Subcutaneous abdominal adipose tissue (tissue), 5 donors: Measurements from ENCODE around the gene SAMD4B.
A peak's percentile ranks its signal among the peaks of the same experiment; 100 is the strongest.

Source experiments
- H3K27ac ChIP-seq: one replicate; pipeline ENCODE4 v1.7.0; 2013; ENCODE audit warnings: low read depth, mild to moderate bottlenecking, inconsistent platforms, low read length, moderate library complexity
- H3K27me3 ChIP-seq, 5 donors: one replicate each; pipeline ENCODE4 v1.7.0; 2013; ENCODE audit warnings: low read length in 5 of 5, inconsistent platforms in 1 of 5; ENCODE audit not compliant: control insufficient read depth in 5 of 5, insufficient read depth in 4 of 5
- H3K36me3 ChIP-seq, 5 donors: one replicate each; pipeline ENCODE4 v1.7.0; 2013; ENCODE audit warnings: low read length in 5 of 5; ENCODE audit not compliant: control insufficient read depth in 5 of 5, insufficient read depth in 5 of 5
- H3K4me1 ChIP-seq, 5 donors: one replicate each; pipeline ENCODE4 v1.7.0; 2013; ENCODE audit warnings: low read length in 5 of 5, mild to moderate bottlenecking in 3 of 5, moderate library complexity in 1 of 5; ENCODE audit not compliant: control insufficient read depth in 5 of 5, insufficient read depth in 5 of 5
- H3K4me3 ChIP-seq, 5 donors: one replicate each; pipeline ENCODE4 v1.7.0; 2013; ENCODE audit warnings: low read length in 5 of 5, low read depth in 1 of 5
- H3K9ac ChIP-seq, 5 donors: one replicate each; pipeline ENCODE4 v1.7.0; 2013; ENCODE audit warnings: low read length in 5 of 5, mild to moderate bottlenecking in 4 of 5, moderate library complexity in 3 of 5
- H3K9me3 ChIP-seq, 5 donors: one replicate each; pipeline ENCODE4 v1.7.0; 2013; ENCODE audit warnings: low read length in 5 of 5; ENCODE audit not compliant: control insufficient read depth in 5 of 5
- donor health status: healthy.
- donor health status: healthy.
- donor health status: healthy.
- donor health status: healthy.
- donor health status: healthy.

Gene SAMD4B

GRCh38 chr19:39422020-39422419 lies 79.8 kb downstream of the SAMD4B start:
- Histone ChIP-seq H3K4me1 (no peaks in the 10 kb centered on the region), H3K27ac (no peak overlapping the region), H3K36me3 (peaks cover 0 to 71% (median 54%) of the 10 kb centered on the region in 5 donors), H3K4me3 (no peak overlapping the region), H3K9me3 (no peaks in the 10 kb centered on the region), H3K9ac (no peak overlapping the region), H3K27me3 (no peaks in the 10 kb centered on the region)

DNA sequence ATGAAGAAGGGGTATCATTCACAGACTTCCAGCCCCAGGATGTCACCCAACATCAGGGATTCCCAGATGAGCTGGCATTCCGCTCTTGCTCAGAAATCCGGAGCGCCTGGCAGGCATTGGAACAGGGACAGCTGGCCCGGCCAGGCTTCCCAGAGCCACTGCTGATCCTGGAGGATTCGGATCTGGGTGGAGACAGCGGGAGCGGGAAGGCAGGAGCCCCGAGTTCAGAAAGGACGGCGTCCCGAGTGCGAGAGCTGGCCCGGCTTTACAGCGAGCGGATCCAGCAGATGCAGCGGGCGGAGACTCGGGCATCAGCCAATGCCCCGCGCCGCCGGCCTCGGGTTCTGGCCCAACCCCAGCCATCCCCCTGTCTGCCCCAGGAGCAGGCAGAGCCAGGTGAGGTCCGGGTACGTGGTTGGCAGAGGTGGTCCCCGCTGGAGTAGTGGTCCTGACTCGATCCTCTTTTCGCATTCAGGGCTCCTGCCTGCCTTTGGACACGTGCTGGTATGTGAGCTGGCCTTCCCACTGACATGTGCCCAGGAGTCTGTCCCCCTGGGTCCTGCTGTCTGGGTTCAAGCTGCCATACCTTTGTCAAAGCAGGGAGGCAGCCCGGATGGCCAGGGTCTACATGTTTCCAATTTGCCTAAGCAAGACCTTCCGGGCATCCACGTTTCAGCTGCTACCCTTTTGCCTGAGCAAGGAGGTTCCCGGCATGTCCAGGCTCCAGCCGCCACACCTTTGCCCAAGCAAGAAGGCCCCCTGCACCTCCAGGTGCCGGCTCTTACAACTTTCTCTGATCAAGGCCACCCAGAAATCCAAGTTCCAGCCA lies 81.3 kb downstream of the SAMD4B start:
- H3K9ac ChIP-seq: no peak overlapping the region
- no peak overlapping the region for H3K4me3 ChIP-seq
- peaks cover under 1 to 8% (median 5%) of the 10 kb centered on the region in 5 donors for H3K4me1 ChIP-seq
- H3K27ac ChIP-seq: no peak overlapping the region
- H3K36me3 ChIP-seq: peaks cover 0 to 59% (median 48%) of the 10 kb centered on the region in 5 donors
- no peaks in the 10 kb centered on the region for H3K9me3 ChIP-seq
- no peaks in the 10 kb centered on the region for H3K27me3 ChIP-seq

- Histone ChIP-seq H3K4me3 (no peak overlapping the region), H3K9ac (no peak overlapping the region), H3K36me3 (peaks cover 0 to 50% (median 41%) of the 10 kb centered on the region in 5 donors), H3K27ac (no peak overlapping the region), H3K9me3 (no peaks in the 10 kb centered on the region), H3K27me3 (no peaks in the 10 kb centered on the region), H3K4me1 (peaks cover 4 to 14% (median 10%) of the 10 kb centered on the region in 5 donors)
Measured at GRCh38 chr19:39424934-39425333, 82.7 kb downstream of the SAMD4B start.

DNA sequence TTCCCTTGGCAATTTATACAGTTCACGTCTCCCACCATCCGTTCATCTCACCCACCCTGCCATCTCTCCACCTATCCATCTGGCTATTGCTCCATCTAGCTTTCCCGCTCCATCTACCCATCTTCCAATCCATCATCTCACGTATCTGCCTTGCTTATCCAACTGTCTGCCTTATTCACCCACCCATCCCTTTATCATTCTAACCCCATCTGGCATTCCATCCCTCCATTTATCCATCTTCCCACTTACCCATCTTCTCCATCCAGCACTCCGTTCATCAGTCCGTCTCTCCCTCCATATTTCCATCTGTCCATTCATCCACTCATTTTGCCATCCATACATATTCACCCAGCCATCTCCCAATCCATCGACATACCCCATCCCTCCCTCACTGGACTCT lies 83.5 kb downstream of the SAMD4B start:
- Histone ChIP-seq H3K27ac (no peak overlapping the region), H3K27me3 (no peaks in the 10 kb centered on the region), H3K4me3 (no peak overlapping the region), H3K4me1 (peaks cover 4 to 18% (median 13%) of the 10 kb centered on the region in 5 donors), H3K9me3 (no peaks in the 10 kb centered on the region), H3K9ac (no peak overlapping the region), H3K36me3 (peaks cover 0 to 42% (median 34%) of the 10 kb centered on the region in 5 donors)

DNA sequence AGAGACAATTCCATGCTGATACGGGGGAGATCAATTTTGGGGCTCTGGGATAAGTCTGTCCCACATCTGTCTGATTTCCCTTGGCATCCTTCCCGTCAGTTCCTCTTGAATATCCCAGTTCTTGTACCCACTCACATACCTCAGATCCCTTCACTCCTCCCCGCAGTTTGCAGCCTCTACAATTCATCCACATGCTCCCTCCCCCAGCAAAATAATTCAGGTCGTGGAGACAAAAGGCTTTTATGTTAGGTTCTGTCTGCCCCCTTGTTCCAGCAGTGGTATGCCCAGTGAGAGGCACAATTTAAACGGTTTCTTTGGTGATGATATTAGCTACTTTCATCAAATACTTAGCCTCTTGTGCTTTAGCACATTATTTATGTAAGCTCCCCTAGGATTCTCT lies 83.9 kb downstream of the SAMD4B start:
- Histone ChIP-seq H3K27ac (no peak overlapping the region), H3K9ac (no peak overlapping the region), H3K4me1 (peaks cover 4 to 22% (median 14%) of the 10 kb centered on the region in 5 donors), H3K27me3 (no peaks in the 10 kb centered on the region), H3K9me3 (no peaks in the 10 kb centered on the region), H3K36me3 (peaks cover 0 to 37% (median 30%) of the 10 kb centered on the region in 5 donors), H3K4me3 (no peak overlapping the region)

GRCh38 chr19:39427707-39428106 lies 85.5 kb downstream of the SAMD4B start:
- H3K9me3 ChIP-seq: no peaks in the 10 kb centered on the region
- H3K4me3 ChIP-seq: no peak overlapping the region
- H3K27me3 ChIP-seq: no peaks in the 10 kb centered on the region

GRCh38 chr19:39428283-39429112 lies 86.3 kb downstream of the SAMD4B start:
- H3K4me1 ChIP-seq: peaks cover 4 to 25% (median 14%) of the 10 kb centered on the region in 5 donors
- peak overlapping the region; percentile 23 for H3K27ac ChIP-seq
- H3K27me3 ChIP-seq: no peaks in the 10 kb centered on the region
- H3K9me3 ChIP-seq: no peaks in the 10 kb centered on the region
- peak overlapping the region in 2 of 5 donors; percentile 63 to 64 for H3K9ac ChIP-seq
- H3K4me3 ChIP-seq: peak overlapping the region in 2 of 5 donors; percentile 4 to 22
- H3K36me3 ChIP-seq: peaks cover 0 to 34% (median 24%) of the 10 kb centered on the region in 5 donors

More at GRCh38 chr19:39427707-39428106, 85.5 kb downstream of the SAMD4B start:
- Histone ChIP-seq H3K36me3 (peaks cover 0 to 34% (median 24%) of the 10 kb centered on the region in 5 donors), H3K27ac (no peak overlapping the region), H3K9ac (no peak overlapping the region), H3K4me1 (peaks cover 4 to 24% (median 14%) of the 10 kb centered on the region in 5 donors)

GRCh38 chr19:39430675-39431593 lies 88.7 kb downstream of the SAMD4B start:
- Histone ChIP-seq H3K9me3 (no peaks in the 10 kb centered on the region), H3K27ac (peak overlapping the region; percentile 67), H3K9ac (peak overlapping the region in 2 of 5 donors; percentile 8 to 61), H3K4me3 (peak overlapping the region in 4 of 5 donors; percentile 28 to 38 (median 38)), H3K4me1 (peaks cover 8 to 45% (median 35%) of the 10 kb centered on the region in 5 donors), H3K27me3 (no peaks in the 10 kb centered on the region), H3K36me3 (peaks cover 0 to 30% (median 24%) of the 10 kb centered on the region in 5 donors)

GRCh38 chr19:39432677-39433025 lies 90.4 kb downstream of the SAMD4B start:
- Histone ChIP-seq H3K36me3 (peaks cover 0 to 30% (median 24%) of the 10 kb centered on the region in 5 donors), H3K27ac (no peak overlapping the region), H3K4me3 (no peak overlapping the region), H3K27me3 (no peaks in the 10 kb centered on the region), H3K9me3 (no peaks in the 10 kb centered on the region), H3K9ac (no peak overlapping the region), H3K4me1 (peaks cover 10 to 53% (median 42%) of the 10 kb centered on the region in 5 donors)
